K562 (cell line): ENCODE measurements around the gene DCTN2. TPM values are rescaled to one million over a fixed set of nuclear protein-coding genes. Genes with fewer than 3 reads are reported as not detected.
A peak's percentile ranks its signal among the peaks of the same experiment; 100 is the strongest.

ENCODE experiments used
- C11orf30 ChIP-seq: fragments of 450-650 bp; IDR thresholded peaks from 2 replicates; pipeline ENCODE4 v1.6.1; 2016; ENCODE audit warnings: low read depth, mild to moderate bottlenecking
- CBFA2T2 ChIP-seq: fragments of 450-650 bp; conservative IDR thresholded peaks from 2 replicates; pipeline ENCODE4 v1.6.1; 2017; ENCODE audit warnings: mild to moderate bottlenecking
- CCNT2 ChIP-seq: IDR thresholded peaks from 2 replicates; pipeline ENCODE4 v1.6.1; 2011; ENCODE audit warnings: borderline replicate concordance, low read depth, mild to moderate bottlenecking, moderate library complexity, mixed read lengths, low read length; ENCODE audit not compliant: insufficient read length; ENCODE audit errors: extremely low read depth
- FOXM1 ChIP-seq, 2 experiments: fragments of 450-650 bp in 1 of 2; sonication (generic) in 1 of 2; formaldehyde crosslinking in 1 of 2; IDR thresholded peaks; 2 replicates each; pipeline versions ENCODE4 v1.6.1 to v1.9.0; 2017 to 2022; ENCODE audit warnings: low read depth in 2 of 2, mild to moderate bottlenecking in 2 of 2, missing genetic modification reagents in 1 of 2, moderate library complexity in 1 of 2
- KAT2B ChIP-seq: IDR thresholded peaks from one replicate; pipeline ENCODE4 v1.6.1; 2012; ENCODE audit warnings: low read depth, mild to moderate bottlenecking, control low read depth, inconsistent platforms, low read length, moderate library complexity
- KLF10 ChIP-seq: fragments of 250-450 bp; sonication (Bioruptor Pico); IDR thresholded peaks from 2 replicates; pipeline ENCODE4 v1.6.1; 2021; ENCODE audit warnings: matching md5 sums
- MTA1 ChIP-seq: fragments of 450-650 bp; IDR thresholded peaks from 2 replicates; pipeline ENCODE4 v1.6.1; 2017; ENCODE audit warnings: borderline replicate concordance
- NR2C2 ChIP-seq, 2 experiments: fragments of 200-800 bp in 1 of 2; sonication (Bioruptor generic) in 1 of 2; sonication (generic) in 1 of 2; formaldehyde crosslinking in 1 of 2; IDR thresholded peaks; 2 replicates each; pipeline versions ENCODE4 v1.6.1 to v1.8.0; 2016 to 2022; ENCODE audit warnings: mild to moderate bottlenecking in 1 of 2, missing compliant biosample characterization in 1 of 2, missing genetic modification characterization in 1 of 2, missing genetic modification reagents in 1 of 2
- PCBP2 ChIP-seq: fragments of 200-400 bp; formaldehyde crosslinking; IDR thresholded peaks from 2 replicates; pipeline ENCODE4 v1.6.1; 2018; ENCODE audit warnings: low read length, low read depth, mild to moderate bottlenecking, moderate library complexity; ENCODE audit not compliant: poor library complexity, severe bottlenecking
- PML ChIP-seq: IDR thresholded peaks from 2 replicates; pipeline ENCODE4 v1.6.1; 2012; ENCODE audit warnings: low read length, inconsistent platforms
- POLR2AphosphoS2 ChIP-seq: IDR thresholded peaks from 2 replicates; pipeline ENCODE4 v1.6.1; 2012; ENCODE audit warnings: low read length, improper control_type of control experiment
- POLR2B ChIP-seq: fragments of 450-650 bp; IDR thresholded peaks from 2 replicates; pipeline ENCODE4 v1.6.1; 2018; ENCODE audit warnings: low read depth; ENCODE audit not compliant: partially characterized antibody
- SP1 ChIP-seq: sonication (generic); formaldehyde crosslinking; IDR thresholded peaks from 2 replicates; pipeline ENCODE4 v1.8.1; 2022; ENCODE audit warnings: mild to moderate bottlenecking, missing genetic modification reagents
- TBL1XR1 ChIP-seq, 2 experiments: IDR thresholded peaks; 2 replicates each; pipeline ENCODE4 v1.6.1; 2012; ENCODE audit warnings: improper control_type of control experiment in 2 of 2, low read length in 2 of 2, mild to moderate bottlenecking in 1 of 2
- ZFX ChIP-seq: sonication (generic); formaldehyde crosslinking; IDR thresholded peaks from 2 replicates; pipeline ENCODE4 v1.8.0; 2022; ENCODE audit warnings: mild to moderate bottlenecking, missing genetic modification reagents, moderate library complexity
- ZNF165 ChIP-seq: fragments of 250-450 bp; sonication (Bioruptor Pico); IDR thresholded peaks from 2 replicates; pipeline ENCODE4 v1.4.0; 2020; ENCODE audit warnings: borderline replicate concordance
- ZNF23 ChIP-seq: fragments of 250-450 bp; sonication (Bioruptor Pico); IDR thresholded peaks from 2 replicates; pipeline ENCODE4 v1.4.0; 2020; ENCODE audit warnings: mild to moderate bottlenecking
- ZNF551 ChIP-seq: fragments of 250-450 bp; sonication (Bioruptor Pico); IDR thresholded peaks from 2 replicates; pipeline ENCODE4 v1.5.0; 2021; ENCODE audit warnings: mild to moderate bottlenecking, moderate library complexity
- ZNF655 ChIP-seq: fragments of 250-450 bp; sonication (Bioruptor Pico); IDR thresholded peaks from 2 replicates; pipeline ENCODE4 v1.5.0; 2021
- ZNF695 ChIP-seq: fragments of 450-650 bp; formaldehyde crosslinking; IDR thresholded peaks from 2 replicates; pipeline ENCODE4 v1.4.0; 2020; ENCODE audit warnings: mild to moderate bottlenecking, moderate library complexity
- ZNF717 ChIP-seq: fragments of 250-450 bp; sonication (Bioruptor Pico); IDR thresholded peaks from 2 replicates; pipeline ENCODE4 v1.5.0; 2021
- polyA plus RNA-seq, 8 experiments: library from polyadenylated mRNA; depleted of rRNA in 4 of 8; stranded (reverse) in 5 of 8; unstranded in 3 of 8; fragments of >200 nt; fragmentation: Nextera tagmentation in 2 of 8; fragmentation: Illumina TruSeq in 1 of 8; extraction: Ambion mirVana in 2 of 8; extraction: Trizol in 1 of 8; gene quantifications; 2 replicates each; pipeline versions ENCODE4 v1.2.1 to v1.2.3, GENCODE V29; 2011 to 2014; ENCODE audit warnings: inconsistent platforms in 1 of 8, missing spikeins in 1 of 8
- total RNA-seq, 7 experiments: library from RNA; depleted of rRNA in 6 of 7; stranded (reverse); fragments of >200 nt in 6 of 7; fragmentation: Illumina TruSeq in 2 of 7; extraction: Trizol in 2 of 7; gene quantifications; 2 replicates each; pipeline versions ENCODE4 v1.2.1 to v1.2.3, GENCODE V29; 2011 to 2021; ENCODE audit warnings: low replicate concordance in 1 of 7
- TF ChIP-seq, protein P1 (sequence below): sonication (generic); formaldehyde crosslinking; IDR thresholded peaks from 2 replicates; pipeline ENCODE4 v1.8.0; 2022; ENCODE audit warnings: missing genetic modification reagents, mild to moderate bottlenecking, moderate library complexity, borderline replicate concordance
- TF ChIP-seq, protein P2 (sequence below): IDR thresholded peaks from 2 replicates; pipeline ENCODE4 v1.6.1; 2011; ENCODE audit not compliant: insufficient read length; ENCODE audit errors: extremely low read depth
- TF ChIP-seq, protein P3 (sequence below): fragments of 250-450 bp; sonication (Bioruptor Pico); IDR thresholded peaks from 2 replicates; pipeline ENCODE4 v1.5.0; 2020; ENCODE audit warnings: mild to moderate bottlenecking

Gene DCTN2
- total and polyA plus RNA-seq, 9 of the 15 experiments (the other 6 are each of a cell fraction or from before 2014, with no cell fraction given) = 43.6 to 270 (median 125) TPM

DNA sequence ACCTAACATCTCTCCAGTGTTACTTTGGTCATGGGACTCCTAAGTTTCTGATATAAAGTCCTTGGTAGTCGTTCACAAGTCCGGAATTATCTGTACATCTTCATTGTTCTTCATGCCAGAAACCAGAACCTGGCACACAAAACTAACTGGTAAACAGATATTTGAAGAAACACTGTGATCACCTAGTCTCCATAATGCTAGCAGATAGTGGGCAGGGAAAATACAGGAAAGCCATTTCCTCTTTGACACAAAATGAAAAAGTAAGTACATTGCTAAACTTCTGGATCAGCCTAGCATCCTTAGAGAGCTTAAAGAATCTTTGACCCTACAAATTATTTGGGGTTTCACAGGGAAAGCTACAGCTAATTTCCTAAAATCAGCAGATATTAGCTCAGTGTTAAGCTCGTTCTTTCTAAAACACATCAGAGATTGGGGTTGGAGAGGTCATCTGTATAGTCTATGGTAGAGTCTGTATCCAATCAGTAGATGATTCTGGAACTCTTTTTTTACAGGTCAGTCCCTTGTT, 31.5 kb downstream of the DCTN2 start (continued):
- TF ChIP-seq ZNF655 (CRISPR knock-in tag) = peak; percentile 79; the same call in 1 of the 2 replicates
- no peak for TF ChIP-seq NR2C2 (CRISPR knock-in tag; IDR thresholded peaks at IDR 0.05)
- TF ChIP-seq NR2C2 (tag; IDR thresholded peaks at IDR 0.05) = 0 out of 2 replicates have a peak, but pooled peaks have one; percentile 41
- TF ChIP-seq POLR2B = peak; percentile 11
- TF ChIP-seq POLR2AphosphoS2 = peak; percentile 41
- 0 out of 2 replicates have a peak, but pooled peaks have one; percentile 62 for TF ChIP-seq ZNF551 (CRISPR knock-in tag)
- no peak for TF ChIP-seq ZNF695
- TF ChIP-seq, protein P1, sequence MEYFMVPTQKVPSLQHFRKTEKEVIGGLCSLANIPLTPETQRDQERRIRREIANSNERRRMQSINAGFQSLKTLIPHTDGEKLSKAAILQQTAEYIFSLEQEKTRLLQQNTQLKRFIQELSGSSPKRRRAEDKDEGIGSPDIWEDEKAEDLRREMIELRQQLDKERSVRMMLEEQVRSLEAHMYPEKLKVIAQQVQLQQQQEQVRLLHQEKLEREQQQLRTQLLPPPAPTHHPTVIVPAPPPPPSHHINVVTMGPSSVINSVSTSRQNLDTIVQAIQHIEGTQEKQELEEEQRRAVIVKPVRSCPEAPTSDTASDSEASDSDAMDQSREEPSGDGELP = no peak
- 0 out of 2 replicates have a peak, but pooled peaks have one; percentile 7 for TF ChIP-seq ZNF717 (CRISPR knock-in tag)
- TF ChIP-seq, protein P2, sequence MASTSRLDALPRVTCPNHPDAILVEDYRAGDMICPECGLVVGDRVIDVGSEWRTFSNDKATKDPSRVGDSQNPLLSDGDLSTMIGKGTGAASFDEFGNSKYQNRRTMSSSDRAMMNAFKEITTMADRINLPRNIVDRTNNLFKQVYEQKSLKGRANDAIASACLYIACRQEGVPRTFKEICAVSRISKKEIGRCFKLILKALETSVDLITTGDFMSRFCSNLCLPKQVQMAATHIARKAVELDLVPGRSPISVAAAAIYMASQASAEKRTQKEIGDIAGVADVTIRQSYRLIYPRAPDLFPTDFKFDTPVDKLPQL = no peak
- TF ChIP-seq C11orf30 = peak; percentile 34; the same call in 1 of the 2 replicates
- TF ChIP-seq PML = peak; percentile 19; the same call in 1 of the 2 replicates
- TF ChIP-seq KLF10 (CRISPR knock-in tag) = 0 out of 2 replicates have a peak, but pooled peaks have one; percentile 6
- TF ChIP-seq KAT2B = no peak
- TF ChIP-seq CCNT2 = no peak
- TF ChIP-seq SP1 (CRISPR knock-in tag) = 0 out of 2 replicates have a peak, but pooled peaks have one; percentile 2
- no peak for TF ChIP-seq FOXM1 (IDR thresholded peaks at IDR 0.05; ENCODE audit: low read depth)
- TF ChIP-seq FOXM1 (CRISPR knock-in tag; IDR thresholded peaks at IDR 0.05; ENCODE audit: low read depth) = no peak
- no peak for TF ChIP-seq ZNF23
- TF ChIP-seq TBL1XR1 (IDR thresholded peaks at IDR 0.05; ENCODE audit: low read length in 2 of 2) = 0 out of 4 replicates have a peak, but pooled peaks of 1 of the 2 experiments have one; percentile 33
- no peak for TF ChIP-seq ZNF165 (CRISPR knock-in tag)
- no peak for TF ChIP-seq PCBP2
- no peak for TF ChIP-seq CBFA2T2
- TF ChIP-seq MTA1 = no peak
- peak; percentile 22; the same call in 1 of the 2 replicates for TF ChIP-seq ZFX (CRISPR knock-in tag)
- TF ChIP-seq, protein P3, sequence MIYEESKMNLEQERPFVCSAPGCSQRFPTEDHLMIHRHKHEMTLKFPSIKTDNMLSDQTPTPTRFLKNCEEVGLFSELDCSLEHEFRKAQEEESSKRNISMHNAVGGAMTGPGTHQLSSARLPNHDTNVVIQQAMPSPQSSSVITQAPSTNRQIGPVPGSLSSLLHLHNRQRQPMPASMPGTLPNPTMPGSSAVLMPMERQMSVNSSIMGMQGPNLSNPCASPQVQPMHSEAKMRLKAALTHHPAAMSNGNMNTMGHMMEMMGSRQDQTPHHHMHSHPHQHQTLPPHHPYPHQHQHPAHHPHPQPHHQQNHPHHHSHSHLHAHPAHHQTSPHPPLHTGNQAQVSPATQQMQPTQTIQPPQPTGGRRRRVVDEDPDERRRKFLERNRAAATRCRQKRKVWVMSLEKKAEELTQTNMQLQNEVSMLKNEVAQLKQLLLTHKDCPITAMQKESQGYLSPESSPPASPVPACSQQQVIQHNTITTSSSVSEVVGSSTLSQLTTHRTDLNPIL (CRISPR knock-in tag) = peak; percentile 30; the same call in 1 of the 2 replicates
